ENCODE results near the gene CADPS. TPM values are rescaled to one million over a fixed set of nuclear protein-coding genes. Genes with fewer than 3 reads are reported as not detected.

The CADPS gene
- total RNA-seq, 1 donor from 2014 or later: 265 TPM

- no peak overlapping the region for H3K27ac Mint-ChIP-seq (ENCODE audit: unreplicated experiment)
- H3K27me3 Mint-ChIP-seq (ENCODE audit: unreplicated experiment): peaks cover 2% of the 10 kb centered on the region
- TF ChIP-seq, protein P1, sequence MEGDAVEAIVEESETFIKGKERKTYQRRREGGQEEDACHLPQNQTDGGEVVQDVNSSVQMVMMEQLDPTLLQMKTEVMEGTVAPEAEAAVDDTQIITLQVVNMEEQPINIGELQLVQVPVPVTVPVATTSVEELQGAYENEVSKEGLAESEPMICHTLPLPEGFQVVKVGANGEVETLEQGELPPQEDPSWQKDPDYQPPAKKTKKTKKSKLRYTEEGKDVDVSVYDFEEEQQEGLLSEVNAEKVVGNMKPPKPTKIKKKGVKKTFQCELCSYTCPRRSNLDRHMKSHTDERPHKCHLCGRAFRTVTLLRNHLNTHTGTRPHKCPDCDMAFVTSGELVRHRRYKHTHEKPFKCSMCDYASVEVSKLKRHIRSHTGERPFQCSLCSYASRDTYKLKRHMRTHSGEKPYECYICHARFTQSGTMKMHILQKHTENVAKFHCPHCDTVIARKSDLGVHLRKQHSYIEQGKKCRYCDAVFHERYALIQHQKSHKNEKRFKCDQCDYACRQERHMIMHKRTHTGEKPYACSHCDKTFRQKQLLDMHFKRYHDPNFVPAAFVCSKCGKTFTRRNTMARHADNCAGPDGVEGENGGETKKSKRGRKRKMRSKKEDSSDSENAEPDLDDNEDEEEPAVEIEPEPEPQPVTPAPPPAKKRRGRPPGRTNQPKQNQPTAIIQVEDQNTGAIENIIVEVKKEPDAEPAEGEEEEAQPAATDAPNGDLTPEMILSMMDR (IDR thresholded peaks at IDR 0.05; ENCODE audit: partially characterized antibody, unreplicated experiment): no peak
- H3K9me3 Mint-ChIP-seq (ENCODE audit: unreplicated experiment): no peaks in the 10 kb centered on the region
- peaks cover 4% of the 10 kb centered on the region for H3K36me3 Mint-ChIP-seq (ENCODE audit: unreplicated experiment)
- DNase-seq: no peak
- no peak overlapping the region for H3K4me3 Mint-ChIP-seq (ENCODE audit: unreplicated experiment)
- H3K4me1 Mint-ChIP-seq (ENCODE audit: low read depth, unreplicated experiment): peaks cover 4% of the 10 kb centered on the region
Observed at GRCh38 chr3:62534326-62534725, 340.9 kb downstream of the CADPS start.

GRCh38 chr3:62532796-62533195 is 342.4 kb downstream of the CADPS start:
- H3K9me3 Mint-ChIP-seq (ENCODE audit: unreplicated experiment): no peaks in the 10 kb centered on the region
- no peaks in the 10 kb centered on the region for H3K27me3 Mint-ChIP-seq (ENCODE audit: unreplicated experiment)
- H3K36me3 Mint-ChIP-seq (ENCODE audit: unreplicated experiment): peaks cover 4% of the 10 kb centered on the region
- H3K27ac Mint-ChIP-seq (ENCODE audit: unreplicated experiment): no peak overlapping the region
- H3K4me1 Mint-ChIP-seq (ENCODE audit: low read depth, unreplicated experiment): peaks cover 4% of the 10 kb centered on the region
- TF ChIP-seq, protein P1 (IDR thresholded peaks at IDR 0.05; ENCODE audit: partially characterized antibody, unreplicated experiment): no peak
- H3K4me3 Mint-ChIP-seq (ENCODE audit: unreplicated experiment): no peak overlapping the region
- DNase-seq: no peak

- Mint-ChIP-seq H3K4me3 (ENCODE audit: unreplicated experiment) (no peak overlapping the region), H3K36me3 (ENCODE audit: unreplicated experiment) (peaks cover 4% of the 10 kb centered on the region), H3K9me3 (ENCODE audit: unreplicated experiment) (no peaks in the 10 kb centered on the region), H3K27ac (ENCODE audit: unreplicated experiment) (no peak overlapping the region), H3K4me1 (ENCODE audit: low read depth, unreplicated experiment) (peaks cover 4% of the 10 kb centered on the region), H3K27me3 (ENCODE audit: unreplicated experiment) (no peaks in the 10 kb centered on the region)
- no peak for DNase-seq
- TF ChIP-seq, protein P1 (IDR thresholded peaks at IDR 0.05; ENCODE audit: partially characterized antibody, unreplicated experiment): no peak
Observed at GRCh38 chr3:62531981-62532380, 343.2 kb downstream of the CADPS start.

DNA sequence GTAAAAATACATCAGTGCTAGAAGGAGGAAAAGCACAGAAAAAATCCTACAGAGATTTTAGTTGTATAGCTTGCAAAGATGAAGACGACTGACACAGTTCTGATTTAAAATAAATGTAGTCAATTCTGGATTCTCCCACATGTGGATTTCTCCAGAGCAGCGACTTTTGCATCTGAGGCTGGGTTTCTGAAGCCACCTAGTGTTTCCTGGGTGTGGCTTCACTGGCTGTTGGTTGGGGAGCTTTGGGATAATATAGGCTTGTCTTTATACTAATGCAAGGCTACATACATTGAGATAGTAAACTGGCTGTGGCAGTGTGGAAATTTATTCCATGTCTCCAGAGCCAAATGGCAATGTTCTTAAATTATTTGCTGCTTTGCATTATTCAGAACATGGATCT is 343.7 kb downstream of the CADPS start:
- peaks cover 4% of the 10 kb centered on the region for H3K36me3 Mint-ChIP-seq (ENCODE audit: unreplicated experiment)
- peaks cover 4% of the 10 kb centered on the region for H3K4me1 Mint-ChIP-seq (ENCODE audit: low read depth, unreplicated experiment)
- DNase-seq: no peak
- H3K27me3 Mint-ChIP-seq (ENCODE audit: unreplicated experiment): no peaks in the 10 kb centered on the region
- TF ChIP-seq, protein P1 (IDR thresholded peaks at IDR 0.05; ENCODE audit: partially characterized antibody, unreplicated experiment): no peak
- no peak overlapping the region for H3K27ac Mint-ChIP-seq (ENCODE audit: unreplicated experiment)
- H3K9me3 Mint-ChIP-seq (ENCODE audit: unreplicated experiment): no peaks in the 10 kb centered on the region
- H3K4me3 Mint-ChIP-seq (ENCODE audit: unreplicated experiment): no peak overlapping the region

DNA sequence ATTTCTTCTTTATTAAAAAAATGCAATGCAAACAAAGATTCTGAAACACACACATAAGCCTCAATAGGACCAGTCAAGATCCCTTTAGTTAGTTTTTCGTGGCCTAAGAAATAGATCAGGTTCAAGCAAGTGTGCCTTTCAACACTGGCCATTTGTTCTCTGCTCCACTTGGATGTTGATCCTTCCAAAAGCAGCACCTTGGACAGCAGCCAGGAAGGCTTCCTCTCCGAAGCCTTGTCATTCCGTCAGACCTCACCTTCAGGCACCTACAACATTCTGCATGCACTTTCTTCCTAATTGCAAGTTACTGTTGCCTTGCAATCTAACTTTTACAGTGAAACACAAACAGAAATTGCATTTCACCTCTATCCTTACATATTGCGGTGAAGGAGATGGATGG is 346.0 kb downstream of the CADPS start:
- no peaks in the 10 kb centered on the region for H3K9me3 Mint-ChIP-seq (ENCODE audit: unreplicated experiment)
- peaks cover 4% of the 10 kb centered on the region for H3K36me3 Mint-ChIP-seq (ENCODE audit: unreplicated experiment)
- H3K4me1 Mint-ChIP-seq (ENCODE audit: low read depth, unreplicated experiment): no peaks in the 10 kb centered on the region
- TF ChIP-seq, protein P1 (IDR thresholded peaks at IDR 0.05; ENCODE audit: partially characterized antibody, unreplicated experiment): no peak
- H3K27me3 Mint-ChIP-seq (ENCODE audit: unreplicated experiment): no peaks in the 10 kb centered on the region
- DNase-seq: no peak
- no peak overlapping the region for H3K27ac Mint-ChIP-seq (ENCODE audit: unreplicated experiment)
- H3K4me3 Mint-ChIP-seq (ENCODE audit: unreplicated experiment): no peak overlapping the region

Data from glutamatergic neuron (in vitro differentiated cells).